Measurements from ENCODE around the gene PPP4C.
A peak's percentile ranks its signal among the peaks of the same experiment; 100 is the strongest.

GRCh38 chr16:30065943-30066760 is 9.6 kb upstream of the PPP4C start:
- TF ChIP-seq CTCF (IDR thresholded peaks at IDR 0.05): peak in 1 of 6 experiments; percentile 6
- no peak for TF ChIP-seq POLR2A (IDR thresholded peaks at IDR 0.05)

Measured in adrenal gland (tissue), 5 donors.